ENCODE measurements around the gene HPS4. TPM values are rescaled to one million over a fixed set of nuclear protein-coding genes. Genes with fewer than 3 reads are reported as not detected.

The HPS4 gene
- total RNA-seq, 6 donors from 2014 or later: 22.5 to 93.2 (median 34.2) TPM

GRCh38 chr22:26525946-26526564 is 42.5 kb upstream of the HPS4 start:
- no peak for ATAC-seq (ENCODE audit: low FRiP score in 2 of 2)
- 89 to 90% methylated on average over 7 of the region's 7 CpGs for WGBS, 2 donors
- Histone ChIP-seq H3K27me3 (no peaks in the 10 kb centered on the region), H3K27ac (no peak overlapping the region), H3K4me1 (peaks cover 0 to 12% (median 6%) of the 10 kb centered on the region in 4 donors), H3K36me3 (peaks cover 3 to 73% (median 37%) of the 10 kb centered on the region in 4 donors), H3K4me3 (no peak overlapping the region), H3K9me3 (no peaks in the 10 kb centered on the region)
- DNase-seq: no peak
- TF ChIP-seq POLR2A (IDR thresholded peaks at IDR 0.05) (no peak), POLR2AphosphoS5 (IDR thresholded peaks at IDR 0.05) (no peak), CTCF (IDR thresholded peaks at IDR 0.05) (no peak), EP300 (IDR thresholded peaks at IDR 0.05) (no peak)

- H3K9me3 ChIP-seq: no peaks in the 10 kb centered on the region
- 95 to 97% methylated on average over 3 to 4 of the region's 4 CpGs for WGBS, 2 donors
- no peaks in the 10 kb centered on the region for H3K27me3 ChIP-seq
- no peak overlapping the region for H3K27ac ChIP-seq
- DNase-seq: no peak
- TF ChIP-seq CTCF (IDR thresholded peaks at IDR 0.05): no peak
- TF ChIP-seq EP300 (IDR thresholded peaks at IDR 0.05): no peak
- no peak for TF ChIP-seq POLR2AphosphoS5 (IDR thresholded peaks at IDR 0.05)
- TF ChIP-seq POLR2A (IDR thresholded peaks at IDR 0.05): no peak
- no peak overlapping the region for H3K4me3 ChIP-seq
- H3K36me3 ChIP-seq: peaks cover 3 to 62% (median 29%) of the 10 kb centered on the region in 4 donors
- no peak for ATAC-seq (ENCODE audit: low FRiP score in 2 of 2)
- H3K4me1 ChIP-seq: peaks cover 0 to 11% (median 4%) of the 10 kb centered on the region in 4 donors
These were observed 41.3 kb upstream of the HPS4 start for GRCh38 chr22:26524870-26525269.

- Histone ChIP-seq H3K9me3 (no peaks in the 10 kb centered on the region), H3K27ac (no peak overlapping the region), H3K36me3 (peaks cover 3 to 47% (median 19%) of the 10 kb centered on the region in 4 donors), H3K27me3 (no peaks in the 10 kb centered on the region), H3K4me1 (no peaks in the 10 kb centered on the region), H3K4me3 (no peak overlapping the region)
- no peak for ATAC-seq (ENCODE audit: low FRiP score in 2 of 2)
- no peak for DNase-seq
- TF ChIP-seq EP300 (IDR thresholded peaks at IDR 0.05): no peak
- TF ChIP-seq CTCF (IDR thresholded peaks at IDR 0.05): no peak
- no peak for TF ChIP-seq POLR2A (IDR thresholded peaks at IDR 0.05)
- no peak for TF ChIP-seq POLR2AphosphoS5 (IDR thresholded peaks at IDR 0.05)
- 92 to 93% methylated on average over 4 of the region's 4 CpGs for WGBS, 2 donors
These were observed 39.0 kb upstream of the HPS4 start for GRCh38 chr22:26522592-26522991.

GRCh38 chr22:26522012-26522411 is 38.4 kb upstream of the HPS4 start:
- H3K4me1 ChIP-seq: no peaks in the 10 kb centered on the region
- DNase-seq (no peak), ATAC-seq (ENCODE audit: low FRiP score in 2 of 2) (no peak)
- TF ChIP-seq CTCF (IDR thresholded peaks at IDR 0.05): no peak
- no peak for TF ChIP-seq EP300 (IDR thresholded peaks at IDR 0.05)
- no peak for TF ChIP-seq POLR2AphosphoS5 (IDR thresholded peaks at IDR 0.05)
- no peak for TF ChIP-seq POLR2A (IDR thresholded peaks at IDR 0.05)
- H3K4me3 ChIP-seq: no peak overlapping the region
- H3K27me3 ChIP-seq: no peaks in the 10 kb centered on the region
- no peaks in the 10 kb centered on the region for H3K9me3 ChIP-seq
- H3K27ac ChIP-seq: no peak overlapping the region
- WGBS, 2 donors: 94 to 98% methylated on average over 2 of the region's 2 CpGs
- H3K36me3 ChIP-seq: peaks cover 3 to 41% (median 14%) of the 10 kb centered on the region in 4 donors

- H3K9me3 ChIP-seq: no peaks in the 10 kb centered on the region
- no peak overlapping the region for H3K27ac ChIP-seq
- TF ChIP-seq POLR2AphosphoS5 (IDR thresholded peaks at IDR 0.05) (no peak), CTCF (IDR thresholded peaks at IDR 0.05) (no peak), EP300 (IDR thresholded peaks at IDR 0.05) (no peak), POLR2A (IDR thresholded peaks at IDR 0.05) (no peak)
- no peak for DNase-seq
- 92 to 96% methylated on average over 5 of the region's 5 CpGs for WGBS, 2 donors
- peaks cover 6 to 16% (median 8%) of the 10 kb centered on the region in 4 donors for H3K4me1 ChIP-seq
- H3K4me3 ChIP-seq: no peak overlapping the region
- no peaks in the 10 kb centered on the region for H3K27me3 ChIP-seq
- H3K36me3 ChIP-seq: peaks cover 0 to 2% (median 0%) of the 10 kb centered on the region in 4 donors
- no peak for ATAC-seq (ENCODE audit: low FRiP score in 2 of 2)
These were observed 33.8 kb upstream of the HPS4 start for GRCh38 chr22:26517429-26517828.
